ENCODE measurements around the gene SLC38A8.

SLC38A8 gene

DNA sequence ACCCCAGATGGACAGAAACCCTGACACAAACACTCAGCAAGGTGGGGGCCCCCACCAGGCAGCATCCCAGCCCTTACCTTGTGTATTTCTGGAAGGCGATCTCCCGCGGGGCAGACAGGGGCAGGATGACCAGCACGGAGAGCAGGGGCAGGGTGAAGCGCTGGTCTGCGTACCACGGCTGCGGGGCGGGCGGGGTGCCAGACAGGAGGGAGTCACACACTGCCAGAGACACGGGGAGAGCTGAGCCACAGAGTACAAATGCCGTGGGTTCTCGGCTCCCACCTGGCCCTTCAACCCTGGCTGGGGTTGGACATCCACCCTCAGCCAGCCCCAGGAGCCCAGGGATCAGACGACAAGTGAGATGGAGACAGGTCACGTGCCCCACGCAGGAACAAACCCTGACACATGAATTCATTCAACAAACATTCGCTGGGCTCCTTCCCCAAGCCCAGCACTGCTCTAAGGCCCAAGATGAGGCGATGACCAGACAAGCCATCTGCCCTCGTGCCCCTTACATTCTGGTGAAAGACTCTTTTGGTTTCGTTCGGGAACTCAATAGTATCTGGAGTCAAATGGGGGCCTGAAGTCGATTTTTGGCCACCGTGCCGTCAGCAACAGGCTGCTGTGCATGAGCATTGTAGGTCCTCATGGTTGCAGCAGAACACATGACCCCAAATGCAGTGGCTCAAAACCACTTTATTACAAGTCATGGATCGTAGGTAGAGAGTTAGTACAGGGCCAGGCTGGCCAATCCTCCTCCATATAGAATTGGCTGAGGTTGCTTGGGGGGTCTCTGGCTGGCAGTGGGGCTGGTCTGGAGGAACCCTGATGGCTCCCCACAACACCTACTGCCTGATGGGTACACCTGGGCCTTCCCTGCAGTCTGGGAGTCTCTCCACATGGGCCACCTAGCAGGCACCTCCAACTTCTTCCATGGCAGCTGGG, 9.1 kb downstream of the SLC38A8 start:
- H3K4me3 ChIP-seq (ENCODE audit: low read depth, low read length), result no peak overlapping the region

DNA sequence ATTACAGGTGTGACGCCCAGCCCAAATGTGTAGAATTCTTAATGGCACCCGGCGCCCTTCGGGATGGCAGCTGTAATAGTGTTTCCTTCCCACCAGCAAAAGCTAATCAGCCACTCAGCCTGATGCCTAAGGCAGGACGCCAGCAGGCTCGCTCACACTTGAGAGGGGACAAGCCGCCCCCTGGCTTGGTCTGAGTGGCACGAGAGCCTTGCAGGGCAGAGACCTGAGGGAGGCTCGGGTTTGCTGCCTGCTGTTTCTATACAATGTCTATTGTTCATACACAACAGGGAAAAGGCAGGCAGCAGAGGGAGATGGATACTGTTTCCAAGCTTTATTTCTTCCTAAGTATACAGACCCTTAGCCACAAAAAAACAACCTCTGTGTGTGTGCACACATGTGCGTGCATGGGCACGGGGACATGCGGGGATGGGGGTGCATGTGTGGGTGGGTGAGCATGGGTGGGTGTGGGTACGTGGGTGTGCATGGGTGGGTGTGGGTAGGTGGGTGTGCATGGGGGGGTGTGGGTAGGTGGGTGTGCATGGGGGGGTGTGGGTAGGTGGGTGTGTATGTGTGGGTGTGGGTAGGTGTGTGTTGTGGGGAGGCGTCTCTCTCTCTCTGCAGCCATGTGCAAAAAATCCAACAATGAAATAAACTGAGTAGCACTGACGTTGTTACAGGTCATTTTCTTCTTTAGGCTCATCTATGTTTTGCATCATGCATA, 10.0 kb downstream of the SLC38A8 start:
- H3K4me3 ChIP-seq (ENCODE audit: low read depth, low read length), result no peak overlapping the region

DNA sequence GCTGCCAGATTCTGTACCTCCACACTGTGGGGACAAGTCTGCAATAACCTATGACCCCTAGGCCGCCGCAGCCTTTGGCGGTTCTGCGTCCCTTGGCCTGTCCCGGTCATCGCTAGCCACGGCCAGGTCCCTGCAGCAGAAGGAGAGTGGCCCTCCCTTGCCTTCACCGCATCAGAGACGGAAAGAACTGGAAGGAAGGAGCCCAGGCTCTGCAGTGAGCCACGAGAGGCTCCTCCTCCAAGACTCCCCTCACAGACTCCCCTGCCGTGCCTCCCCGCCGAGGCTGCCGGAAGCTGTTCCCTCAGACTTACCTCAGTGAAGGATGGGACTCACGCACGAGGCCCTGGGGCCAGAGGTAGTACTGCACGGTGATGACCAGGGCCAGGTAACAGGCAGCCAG, 11.0 kb downstream of the SLC38A8 start:
- no peak overlapping the region for H3K4me3 ChIP-seq (ENCODE audit: low read depth, low read length)

DNA sequence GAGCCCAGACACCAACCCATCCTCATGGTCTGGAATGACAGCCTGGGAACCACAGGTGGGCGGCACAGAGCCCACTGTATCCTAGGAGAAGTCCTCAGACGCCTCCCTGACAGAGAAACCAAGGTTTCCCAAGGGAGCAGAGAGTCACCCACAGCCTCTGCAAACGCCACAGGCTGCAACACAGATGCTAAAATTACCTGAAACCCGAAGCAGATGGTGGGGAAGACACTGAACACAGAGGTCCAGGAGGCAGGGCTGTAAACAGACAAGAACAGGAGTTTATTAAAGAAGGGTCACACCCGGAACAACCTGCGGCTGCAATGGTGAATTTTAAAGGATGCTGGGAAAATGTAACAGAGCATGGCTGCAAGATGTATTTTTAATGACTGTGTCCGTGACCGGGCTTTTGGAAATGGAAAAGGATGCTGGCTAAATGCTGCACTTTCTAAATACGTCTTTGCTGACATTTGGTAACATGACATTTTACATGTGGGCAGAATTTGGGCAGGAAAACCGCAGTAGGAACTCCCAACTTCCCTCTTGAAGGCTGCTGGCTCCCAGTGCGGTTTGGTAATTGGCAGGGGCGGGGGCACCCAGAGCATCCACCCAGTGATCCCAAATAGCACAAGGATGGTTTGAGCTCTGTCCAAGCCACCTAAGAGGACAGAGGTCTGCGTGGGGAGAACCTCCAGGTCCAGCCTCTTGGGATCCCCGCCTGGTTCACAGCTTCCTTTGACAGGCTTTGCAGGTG, 13.1 kb downstream of the SLC38A8 start:
- H3K4me3 ChIP-seq (ENCODE audit: low read depth, low read length), result no peak overlapping the region

DNA sequence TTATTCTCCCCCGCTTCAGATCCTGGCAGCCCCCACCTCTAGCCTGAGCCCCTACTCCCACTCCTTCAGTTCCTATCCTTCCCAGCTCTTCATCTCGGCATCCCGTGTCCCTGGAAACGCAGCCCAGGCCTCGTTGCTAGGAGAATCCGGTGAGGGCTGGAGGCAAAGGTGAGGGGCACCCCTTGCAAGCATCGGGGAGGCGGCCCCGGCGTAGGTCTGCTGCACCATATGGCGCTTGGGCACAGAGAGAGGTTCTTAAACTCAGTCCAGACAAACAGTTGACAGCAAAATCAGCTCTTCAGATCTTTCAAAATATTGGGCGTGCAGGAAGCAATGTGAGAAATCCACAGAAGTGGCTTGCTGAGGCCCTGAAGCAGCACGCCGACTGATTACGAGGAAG, 15.0 kb downstream of the SLC38A8 start:
- no peak overlapping the region for H3K4me3 ChIP-seq (ENCODE audit: low read depth, low read length)

DNA sequence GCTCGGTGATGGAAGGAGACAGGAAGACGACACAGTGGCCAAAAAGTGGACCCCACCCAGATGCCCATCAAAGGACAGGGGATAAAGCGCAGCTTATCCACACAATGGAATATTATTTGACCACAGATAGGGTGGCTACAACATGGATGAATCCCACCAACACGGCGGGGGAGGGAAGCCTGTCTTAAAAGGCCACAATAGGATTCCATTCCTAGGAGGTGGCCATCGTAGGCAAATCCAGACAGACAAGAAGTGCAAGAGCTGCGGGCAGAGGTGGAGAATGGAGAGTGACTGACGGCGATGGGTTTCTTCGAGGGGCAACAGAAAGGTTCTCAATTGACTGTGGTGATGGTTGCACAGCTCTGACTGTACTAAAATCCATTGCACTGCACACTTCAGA, 16.0 kb downstream of the SLC38A8 start:
- H3K4me3 ChIP-seq (ENCODE audit: low read depth, low read length), result no peak overlapping the region

DNA sequence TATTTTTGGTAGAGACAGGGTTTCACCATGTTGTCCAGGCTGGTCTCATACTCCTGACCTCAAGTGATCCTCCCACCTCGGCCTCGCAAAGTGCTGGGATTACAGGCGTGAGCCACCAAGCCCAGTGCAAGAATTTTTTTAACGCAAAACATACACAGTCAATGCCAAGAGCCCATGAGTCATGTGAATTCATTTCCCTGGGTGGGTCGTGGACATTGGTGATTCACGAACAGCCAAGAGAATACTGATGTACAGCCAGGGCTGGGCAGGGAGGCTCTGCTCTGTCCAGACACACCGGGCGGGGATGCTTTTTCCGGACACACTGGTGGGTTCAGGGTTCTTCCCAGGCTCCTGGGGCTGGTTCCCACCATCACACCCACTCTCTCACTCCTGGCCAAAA, 17.7 kb downstream of the SLC38A8 start:
- H3K4me3 ChIP-seq (ENCODE audit: low read depth, low read length), result no peak overlapping the region

DNA sequence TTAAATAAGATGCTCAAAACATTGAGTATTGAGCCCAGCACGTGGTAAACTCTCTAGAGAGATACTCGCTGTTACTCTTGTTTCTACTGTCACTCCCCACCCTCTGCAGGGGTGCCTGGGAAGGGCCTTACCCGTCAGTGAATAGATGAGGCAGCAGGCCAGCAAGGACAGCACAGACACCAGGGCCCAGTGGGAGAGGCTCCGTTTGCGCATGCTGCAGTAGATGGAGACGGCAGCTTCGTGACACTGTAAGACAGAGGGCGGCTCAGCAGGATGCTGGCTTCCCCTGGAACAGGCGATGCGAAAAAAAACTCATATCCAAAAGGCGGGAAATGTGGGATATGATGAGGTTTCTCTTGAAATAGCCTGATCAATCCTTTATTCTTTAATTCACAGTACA, 20.0 kb downstream of the SLC38A8 start:
- H3K4me3 ChIP-seq (ENCODE audit: low read depth, low read length), result no peak overlapping the region

DNA sequence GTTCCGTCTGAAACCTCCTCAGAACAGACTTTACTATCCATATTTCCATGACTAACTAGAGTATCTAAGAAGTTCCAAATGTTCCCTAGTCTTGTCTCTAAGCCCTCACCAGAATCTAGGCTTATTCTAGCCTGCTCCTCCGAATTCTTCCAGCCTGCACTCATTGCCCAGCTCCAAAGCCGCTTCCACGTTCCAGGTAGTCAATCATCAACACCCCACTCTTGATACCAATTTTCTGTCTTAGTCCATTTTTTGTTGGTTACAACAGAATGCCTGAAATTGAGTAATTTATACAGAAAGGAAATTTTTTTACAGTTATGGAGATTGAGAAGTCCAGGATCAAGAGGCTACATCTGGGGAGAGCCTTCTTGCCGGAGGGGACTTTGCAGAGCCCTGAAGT, 21.1 kb downstream of the SLC38A8 start:
- no peak overlapping the region for H3K4me3 ChIP-seq (ENCODE audit: low read depth, low read length)

DNA sequence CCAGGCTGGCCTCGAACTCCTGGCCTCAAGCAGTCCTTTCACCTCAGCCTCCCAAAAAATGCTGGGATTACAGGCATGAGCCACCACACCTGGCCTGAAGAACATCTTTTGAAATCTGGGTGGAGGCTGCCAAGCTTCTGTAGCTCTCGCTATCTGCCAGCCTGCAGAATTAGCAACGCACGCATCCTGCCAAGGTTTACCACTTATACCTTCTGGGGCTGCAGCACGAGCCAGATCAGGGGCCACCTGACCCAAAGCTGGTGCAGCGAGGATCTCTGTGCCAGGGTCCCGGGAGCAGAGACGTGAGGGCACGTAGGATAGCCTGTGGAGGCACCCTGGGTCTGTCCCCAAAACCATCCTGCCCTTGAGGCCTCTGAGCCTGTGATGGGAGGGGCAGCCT, 22.2 kb downstream of the SLC38A8 start:
- H3K4me3 ChIP-seq (ENCODE audit: low read depth, low read length), result no peak overlapping the region

DNA sequence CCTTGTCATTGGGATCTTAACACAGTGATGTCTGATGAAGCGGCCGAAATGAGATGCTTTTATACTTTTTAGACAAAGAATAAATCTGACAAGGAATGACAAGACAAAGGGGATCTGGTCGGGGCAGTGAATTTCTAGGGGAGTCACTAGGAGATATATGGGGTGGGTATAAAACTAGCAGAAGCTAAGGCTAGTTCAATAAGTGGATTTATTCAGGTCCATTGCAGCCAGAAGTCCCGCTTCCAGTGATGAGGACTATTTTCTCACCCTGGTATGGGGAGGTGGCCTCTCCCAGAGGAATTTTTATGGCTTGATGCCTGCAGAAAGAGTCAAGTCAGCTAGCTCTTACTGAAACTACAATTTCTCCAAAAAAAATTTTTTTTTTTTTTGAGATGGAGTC, 23.9 kb downstream of the SLC38A8 start:
- no peak overlapping the region for H3K4me3 ChIP-seq (ENCODE audit: low read depth, low read length)

DNA sequence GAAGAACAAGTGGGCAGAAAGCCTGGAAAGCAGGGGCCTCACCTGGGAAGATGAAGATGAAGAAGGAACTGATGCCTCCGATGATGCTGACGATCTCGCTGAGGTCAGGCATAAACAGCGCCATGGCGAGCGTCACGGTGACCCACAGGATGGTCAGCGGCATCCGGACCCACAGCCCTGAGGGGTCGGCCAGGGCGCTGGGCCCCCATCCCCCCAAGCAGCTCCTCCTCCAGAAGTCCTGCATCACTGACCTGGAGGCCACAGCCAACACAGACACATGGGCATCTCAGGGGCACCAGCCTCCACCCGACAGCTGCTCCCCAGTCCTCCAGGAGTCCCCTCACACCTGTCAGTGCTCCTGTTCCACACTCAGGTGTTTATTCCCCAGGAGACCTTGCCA, 26.1 kb downstream of the SLC38A8 start:
- no peak overlapping the region for H3K4me3 ChIP-seq (ENCODE audit: low read depth, low read length)

DNA sequence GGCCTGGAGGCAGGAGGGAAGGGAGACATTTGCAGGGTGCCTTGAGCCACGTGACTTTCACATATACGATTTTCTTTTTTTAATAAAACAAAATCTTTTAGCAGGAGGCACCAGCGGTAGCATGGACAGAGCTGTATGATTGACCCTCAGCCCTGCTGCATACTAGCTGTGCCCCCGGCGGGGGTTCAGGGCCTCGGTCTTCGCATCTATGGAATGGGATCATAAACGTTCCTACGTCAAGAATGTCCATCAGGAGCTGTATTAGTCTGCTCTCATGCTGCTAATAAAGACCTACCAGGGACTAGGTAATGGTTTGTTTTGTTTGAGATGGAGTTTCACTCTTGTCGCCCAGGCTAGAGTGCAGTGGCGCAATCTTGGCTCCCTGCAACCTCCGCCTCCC, 27.2 kb downstream of the SLC38A8 start:
- no peak overlapping the region for H3K4me3 ChIP-seq (ENCODE audit: low read depth, low read length)

DNA sequence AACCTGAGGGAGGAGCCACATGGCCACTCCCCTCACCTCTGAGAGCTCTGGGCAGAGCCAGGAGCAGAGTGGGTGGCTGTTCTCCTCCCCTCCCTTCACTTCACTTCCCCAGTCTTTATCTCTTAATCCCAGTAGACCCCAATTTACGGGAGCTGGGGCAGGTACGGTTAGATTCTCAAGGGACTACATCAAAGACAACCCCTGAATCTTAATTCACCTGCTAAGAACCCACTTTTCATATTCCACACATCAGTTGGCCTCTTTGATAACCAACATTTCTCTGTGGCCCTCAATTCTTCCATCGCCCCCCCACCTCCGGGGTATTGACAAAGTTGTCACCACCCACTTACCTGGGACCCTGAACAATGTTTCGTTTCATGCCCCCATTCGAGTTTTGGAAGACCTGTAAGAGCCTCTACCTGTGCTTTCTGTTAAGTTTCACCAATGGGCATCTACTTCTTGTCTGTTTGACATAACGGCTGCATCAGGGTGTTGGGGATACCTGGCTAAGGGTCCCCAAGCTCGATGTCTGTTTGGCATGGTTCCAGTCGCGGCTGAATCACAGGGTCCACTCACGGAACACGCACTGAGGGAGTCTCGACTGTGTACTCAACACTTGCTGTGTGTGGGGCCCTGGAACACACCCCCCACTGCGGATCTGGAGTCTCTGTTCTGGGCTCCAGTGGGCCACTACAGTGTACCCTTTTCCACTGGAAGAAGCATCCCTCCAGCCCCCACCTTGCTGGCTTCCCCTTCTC, 27.8 kb downstream of the SLC38A8 start:
- H3K4me3 ChIP-seq (ENCODE audit: low read depth, low read length), result no peak overlapping the region

DNA sequence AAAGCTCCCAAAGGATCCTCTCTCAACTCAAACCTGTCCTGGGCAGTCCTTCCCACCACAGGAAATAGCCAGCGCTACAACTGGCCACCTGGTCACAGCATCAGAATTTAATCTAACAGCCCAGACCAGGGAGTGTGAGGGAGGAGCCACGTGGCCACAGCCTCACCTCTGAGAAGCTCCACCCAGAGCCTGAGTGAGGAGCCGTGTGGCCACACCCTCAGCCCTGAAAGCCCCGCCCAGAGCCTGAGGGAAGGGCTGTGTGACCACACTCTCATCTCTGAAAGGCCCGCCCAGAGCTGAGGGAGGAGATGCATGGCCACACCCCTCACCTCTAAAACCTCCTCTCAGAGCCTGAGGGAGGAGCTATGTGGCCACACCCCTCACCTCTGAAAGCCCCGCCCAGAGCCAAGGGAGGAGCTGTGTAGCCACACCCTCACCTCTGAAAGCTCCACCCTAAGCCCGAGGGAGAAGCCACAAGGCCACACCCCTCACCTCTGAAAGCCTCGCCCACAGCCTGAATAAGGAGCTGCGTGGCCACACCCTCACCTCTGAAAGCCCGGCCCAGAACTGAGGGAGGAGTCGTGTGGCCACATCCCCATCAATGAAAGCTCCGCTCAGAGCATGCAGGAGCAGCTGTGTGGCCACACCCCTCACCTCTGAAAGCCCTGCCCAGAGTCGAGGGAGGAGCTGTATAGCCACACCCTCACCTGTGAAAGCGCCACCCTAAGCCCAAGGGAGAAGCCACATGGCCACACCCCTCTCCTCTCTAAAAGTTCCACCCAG, 28.6 kb downstream of the SLC38A8 start:
- H3K4me3 ChIP-seq (ENCODE audit: low read depth, low read length), result no peak overlapping the region

DNA sequence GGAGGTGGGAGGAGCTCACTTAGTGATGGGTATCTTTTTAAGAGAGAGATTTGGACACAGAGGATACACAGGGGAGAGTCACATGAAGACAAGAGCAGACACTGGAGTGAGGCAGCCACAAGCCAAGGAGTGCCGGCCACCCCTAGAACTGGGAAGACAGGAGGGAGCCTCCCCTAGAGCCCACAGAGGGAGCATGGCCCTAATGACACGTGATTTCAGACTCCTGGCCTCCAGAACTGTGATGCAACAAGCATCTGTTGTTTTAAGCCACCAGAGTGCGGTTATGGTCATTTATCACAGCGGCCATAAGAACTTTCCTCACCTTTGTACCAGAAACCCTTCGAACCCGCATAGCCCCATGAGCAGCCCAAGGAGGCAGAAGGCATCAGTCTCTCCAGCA, 33.3 kb downstream of the SLC38A8 start:
- H3K4me3 ChIP-seq (ENCODE audit: low read depth, low read length), result no peak overlapping the region

DNA sequence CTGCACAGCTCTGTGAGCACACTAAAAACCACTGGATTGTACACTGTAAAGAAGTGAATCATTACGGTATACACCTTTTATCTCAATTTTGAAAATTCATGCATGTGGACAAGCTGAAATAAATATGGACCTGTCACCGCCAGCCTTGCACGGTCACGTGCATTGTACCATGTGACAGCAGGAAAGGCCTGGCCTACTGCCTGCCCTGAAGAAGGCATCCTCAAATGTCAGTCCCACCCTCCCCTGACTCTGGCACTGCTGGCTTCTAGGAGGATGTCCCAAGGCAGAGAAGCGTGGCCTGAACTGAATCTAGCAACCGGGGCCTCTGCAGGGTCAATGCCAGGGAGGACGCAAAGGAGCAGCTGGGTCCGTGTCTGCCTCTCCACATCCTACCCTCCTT, 34.6 kb downstream of the SLC38A8 start:
- no peak overlapping the region for H3K4me3 ChIP-seq (ENCODE audit: low read depth, low read length)

DNA sequence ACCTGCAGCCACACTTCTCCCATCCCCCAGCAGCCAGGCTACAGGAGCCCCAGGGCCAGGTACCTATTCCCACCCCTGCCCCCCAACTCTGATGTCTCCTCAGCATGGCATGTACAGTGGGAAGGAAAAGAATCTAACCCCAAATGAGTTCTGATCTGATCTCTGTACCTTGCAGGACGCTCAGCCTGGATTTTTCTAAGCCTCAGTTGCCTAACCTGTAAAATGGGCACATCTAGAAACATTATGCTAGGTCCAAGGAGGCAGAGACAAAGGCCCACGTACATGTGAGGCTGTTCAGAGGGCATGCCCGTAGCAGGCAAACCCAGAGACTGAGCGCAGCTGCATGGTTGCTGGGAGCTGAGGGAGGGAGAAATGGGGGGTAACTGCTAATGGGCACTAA, 35.1 kb downstream of the SLC38A8 start:
- no peak overlapping the region for H3K4me3 ChIP-seq (ENCODE audit: low read depth, low read length)

DNA sequence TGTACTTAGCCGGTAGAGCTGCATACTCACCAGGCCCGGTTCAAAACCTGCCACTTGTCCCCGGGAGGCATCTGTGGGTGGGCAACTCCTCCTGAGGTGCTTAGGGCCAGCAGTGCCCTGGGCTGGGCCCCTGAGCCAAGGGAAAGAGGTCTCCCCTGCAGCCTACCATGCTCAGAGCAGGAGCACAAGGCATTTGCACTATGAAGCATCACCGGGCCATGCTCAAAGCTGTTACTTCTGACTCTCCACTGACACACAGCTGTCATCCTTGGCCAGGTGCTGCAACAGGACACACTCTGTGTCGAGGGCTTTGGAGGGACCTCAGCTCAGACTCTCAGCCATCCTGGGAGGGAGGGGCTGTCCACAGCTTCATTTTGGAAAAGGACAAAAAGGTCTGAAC, 37.2 kb downstream of the SLC38A8 start:
- no peak overlapping the region for H3K4me3 ChIP-seq (ENCODE audit: low read depth, low read length)

DNA sequence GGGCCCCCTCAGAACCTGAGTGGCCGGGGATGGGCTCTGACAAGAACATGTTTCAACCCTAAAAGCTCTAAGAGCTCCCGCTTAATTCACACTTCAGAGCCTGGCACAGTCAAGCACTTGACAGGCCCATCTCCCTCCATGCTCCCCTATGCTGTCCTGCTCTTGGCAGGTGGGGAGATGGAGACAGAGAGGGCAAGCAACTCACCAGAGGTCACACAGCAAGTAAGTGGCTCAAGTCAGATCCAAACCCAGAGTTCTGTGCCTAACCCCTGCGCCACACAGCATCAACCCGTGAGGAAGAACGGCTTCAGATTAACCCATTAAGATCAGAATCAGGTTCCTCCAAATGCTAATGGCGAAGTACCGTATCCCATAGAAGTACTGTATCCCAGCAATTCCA, 38.2 kb downstream of the SLC38A8 start:
- no peak overlapping the region for H3K4me3 ChIP-seq (ENCODE audit: low read depth, low read length)

Measured in iPS-11a (cell line).